SK-N-MC (cell line): Measurements from ENCODE around the gene RDH5.

Experiments
- DNase-seq: peaks from one replicate; pipeline ENCODE4 v3.0.0-alpha.2; 2011; ENCODE audit warnings: low read depth, low spot score
- H3K27ac ChIP-seq: fragments of 200-600 bp; sonication (generic); 2 replicates; pipeline ENCODE4 v1.5.1; 2016; ENCODE audit warnings: mixed run types
- H3K36me3 ChIP-seq: fragments of 200-600 bp; sonication (generic); 2 replicates; pipeline ENCODE4 v1.6.1; 2017; ENCODE audit warnings: antibody characterized with exemption, low read length, mixed read lengths; ENCODE audit not compliant: insufficient read depth
- H3K4me3 ChIP-seq: fragments of 200-600 bp; sonication (generic); 2 replicates; pipeline ENCODE4 v1.5.1; 2016
- H3K9ac ChIP-seq: fragments of 200-600 bp; sonication (generic); 2 replicates; pipeline ENCODE4 v1.8.0; 2017; ENCODE audit warnings: mixed run types, mixed read lengths; ENCODE audit not compliant: insufficient read length
- H3K9me3 ChIP-seq: fragments of 200-600 bp; sonication (generic); 2 replicates; pipeline ENCODE4 v1.6.1; 2017; ENCODE audit warnings: low read depth, mild to moderate bottlenecking, antibody characterized with exemption, low read length, moderate library complexity, mixed read lengths
- EZH2 ChIP-seq: fragments of 200-600 bp; sonication (generic); IDR thresholded peaks from one replicate; pipeline ENCODE4 v1.6.1; 2017; ENCODE audit warnings: antibody characterized with exemption
- FOXP2 ChIP-seq: optimal IDR thresholded peaks from 2 replicates; pipeline ENCODE3; 2011; ENCODE audit warnings: mild to moderate bottlenecking, moderate library complexity; ENCODE audit not compliant: insufficient read depth; ENCODE audit errors: extremely low read length, control extremely low read depth
- POLR2AphosphoS5 ChIP-seq: IDR thresholded peaks from 2 replicates; pipeline ENCODE4 v1.6.1; 2012; ENCODE audit warnings: mild to moderate bottlenecking, low read depth, low read length, borderline replicate concordance

The RDH5 gene

GRCh38 chr12:55705782-55706402 is 14.3 kb upstream of the RDH5 start:
- no peak for DNase-seq
- no peaks in the 10 kb centered on the region for H3K9me3 ChIP-seq
- no peaks in the 10 kb centered on the region for H3K36me3 ChIP-seq
- TF ChIP-seq POLR2AphosphoS5 (no peak), FOXP2 (no peak), EZH2 (no peak)
- H3K9ac ChIP-seq: no peak overlapping the region
- no peak overlapping the region for H3K4me3 ChIP-seq
- H3K27ac ChIP-seq: no peak overlapping the region

- DNase-seq: no peak
- Histone ChIP-seq H3K4me3 (peak overlapping the region; percentile 81), H3K9me3 (no peaks in the 10 kb centered on the region), H3K9ac (no peak overlapping the region), H3K27ac (no peak overlapping the region), H3K36me3 (no peaks in the 10 kb centered on the region)
- TF ChIP-seq FOXP2 (no peak), EZH2 (no peak), POLR2AphosphoS5 (no peak)
Observed at GRCh38 chr12:55706568-55707218, 13.5 kb upstream of the RDH5 start.

GRCh38 chr12:55707219-55707671 is 12.9 kb upstream of the RDH5 start:
- no peak for DNase-seq
- Histone ChIP-seq H3K9me3 (no peaks in the 10 kb centered on the region), H3K4me3 (peak overlapping the region; percentile 81), H3K27ac (no peak overlapping the region), H3K36me3 (no peaks in the 10 kb centered on the region), H3K9ac (peak overlapping the region; percentile 26)
- no peak for TF ChIP-seq FOXP2
- no peak for TF ChIP-seq EZH2
- no peak for TF ChIP-seq POLR2AphosphoS5

- Histone ChIP-seq H3K4me3 (peak within 1 kb of the TSS; percentile 81), H3K9ac (peak within 1 kb of the TSS; percentile 26), H3K36me3 (no peaks in the 10 kb centered on the region), H3K9me3 (no peaks in the 10 kb centered on the region), H3K27ac (no peak within 1 kb of the TSS)
- TF ChIP-seq EZH2: no peak
- no peak for TF ChIP-seq FOXP2
- TF ChIP-seq POLR2AphosphoS5: no peak
- no peak for DNase-seq
Observed at GRCh38 chr12:55707841-55708694, 12.1 kb upstream of the RDH5 start, which contains the start of gene ITGA7. TSS of gene ITGA7 (minus strand) at chr12:55707904. CDS start at chr12:55707682, 222 bp downstream.

- Histone ChIP-seq H3K36me3 (no peaks in the 10 kb centered on the region), H3K27ac (no peak overlapping the region), H3K9ac (no peak overlapping the region), H3K4me3 (no peak overlapping the region), H3K9me3 (no peaks in the 10 kb centered on the region)
- no peak for TF ChIP-seq POLR2AphosphoS5
- TF ChIP-seq EZH2: no peak
- no peak for TF ChIP-seq FOXP2
- DNase-seq: no peak
Observed at GRCh38 chr12:55708695-55709233, 11.4 kb upstream of the RDH5 start.

- TF ChIP-seq POLR2AphosphoS5 (no peak), EZH2 (no peak)
Observed at GRCh38 chr12:55711786-55712553, 8.2 kb upstream of the RDH5 start.

GRCh38 chr12:55712700-55713415 is 7.3 kb upstream of the RDH5 start:
- no peak for DNase-seq

More at GRCh38 chr12:55711786-55712553, 8.2 kb upstream of the RDH5 start:
- no peak overlapping the region for H3K4me3 ChIP-seq
- no peaks in the 10 kb centered on the region for H3K9me3 ChIP-seq
- no peak overlapping the region for H3K27ac ChIP-seq
- H3K9ac ChIP-seq: no peak overlapping the region
- DNase-seq: no peak
- no peaks in the 10 kb centered on the region for H3K36me3 ChIP-seq

More at GRCh38 chr12:55712700-55713415, 7.3 kb upstream of the RDH5 start:
- Histone ChIP-seq H3K9ac (no peak overlapping the region), H3K9me3 (no peaks in the 10 kb centered on the region), H3K27ac (no peak overlapping the region), H3K36me3 (no peaks in the 10 kb centered on the region), H3K4me3 (no peak overlapping the region)
- no peak for TF ChIP-seq POLR2AphosphoS5
- no peak for TF ChIP-seq FOXP2
- TF ChIP-seq EZH2: no peak
